Lower leg skin (tissue), 4 donors: ENCODE results near the gene MYH9. TPM values are rescaled to one million over a fixed set of nuclear protein-coding genes. Genes with fewer than 3 reads are reported as not detected.

Experiments
- DNase-seq, 2 donors: peaks; one replicate each; pipeline ENCODE4 v3.0.0-alpha.2; 2019; ENCODE audit warnings: low spot score in 2 of 2
- H3K4me3 ChIP-seq: fragments of 200-600 bp; sonication (generic); 2 replicates; pipeline ENCODE4 v1.5.1; 2017; ENCODE audit warnings: mild to moderate bottlenecking, low read depth; ENCODE audit not compliant: poor library complexity, severe bottlenecking
- POLR2A ChIP-seq, 2 donors: fragments of 450-650 bp; IDR thresholded peaks; one replicate each; pipeline ENCODE4 v1.6.1; 2016 to 2017; ENCODE audit warnings: antibody characterized with exemption in 2 of 2, mild to moderate bottlenecking in 1 of 2, moderate library complexity in 1 of 2
- WGBS, 2 donors: methylation state at CpG; one replicate each; pipeline ENCODE4 v1.1.5; 2018; 5-methylcytosine and 5-hydroxymethylcytosine counted together
- intact Hi-C: fragments of 100-400 bp; cut with DNase I; formaldehyde crosslinking; loops from one replicate; pipeline ENCODE4 v1.15.0; 2023; ENCODE audit warnings: low total_unique reads
- total RNA-seq, 4 donors: library from RNA; depleted of rRNA; stranded (reverse); fragments of >200 nt; gene quantifications; one replicate each; pipeline ENCODE4 v1.1.0, GENCODE V29; 2016
- TF ChIP-seq, protein P1 (sequence below), 3 donors: fragments of 450-650 bp; IDR thresholded peaks; one replicate each; pipeline ENCODE4 v1.5.1; 2016; ENCODE audit warnings: antibody characterized with exemption in 3 of 3, mild to moderate bottlenecking in 3 of 3, moderate library complexity in 2 of 3

MYH9 gene
- total RNA-seq, 4 donors from 2014 or later: 258 to 335 (median 307) TPM

DNA sequence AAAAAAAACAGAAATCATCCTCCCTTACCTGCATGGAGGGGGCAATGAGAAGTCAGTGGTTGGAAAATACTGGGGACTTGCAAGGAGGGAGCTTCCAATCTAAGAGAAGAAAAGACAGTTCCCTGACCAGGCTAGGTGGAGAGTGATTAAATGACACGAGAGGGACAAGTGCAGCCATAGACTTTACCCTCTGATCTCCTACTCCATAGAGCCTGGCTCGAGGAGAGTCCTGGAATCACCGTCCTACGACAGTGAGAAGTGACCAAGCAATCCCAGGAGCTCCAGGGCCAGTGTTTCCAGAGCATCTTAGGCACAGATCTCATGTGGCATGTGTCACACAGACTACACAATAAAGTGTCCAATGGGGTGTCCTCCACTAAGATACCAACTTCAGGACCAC is 25.7 kb downstream of the MYH9 start:
- 75 to 82% methylated on average over 4 of the region's 4 CpGs for WGBS, 2 donors
- DNase-seq: no peak
- TF ChIP-seq POLR2A (IDR thresholded peaks at IDR 0.05): no peak
- TF ChIP-seq, protein P1, sequence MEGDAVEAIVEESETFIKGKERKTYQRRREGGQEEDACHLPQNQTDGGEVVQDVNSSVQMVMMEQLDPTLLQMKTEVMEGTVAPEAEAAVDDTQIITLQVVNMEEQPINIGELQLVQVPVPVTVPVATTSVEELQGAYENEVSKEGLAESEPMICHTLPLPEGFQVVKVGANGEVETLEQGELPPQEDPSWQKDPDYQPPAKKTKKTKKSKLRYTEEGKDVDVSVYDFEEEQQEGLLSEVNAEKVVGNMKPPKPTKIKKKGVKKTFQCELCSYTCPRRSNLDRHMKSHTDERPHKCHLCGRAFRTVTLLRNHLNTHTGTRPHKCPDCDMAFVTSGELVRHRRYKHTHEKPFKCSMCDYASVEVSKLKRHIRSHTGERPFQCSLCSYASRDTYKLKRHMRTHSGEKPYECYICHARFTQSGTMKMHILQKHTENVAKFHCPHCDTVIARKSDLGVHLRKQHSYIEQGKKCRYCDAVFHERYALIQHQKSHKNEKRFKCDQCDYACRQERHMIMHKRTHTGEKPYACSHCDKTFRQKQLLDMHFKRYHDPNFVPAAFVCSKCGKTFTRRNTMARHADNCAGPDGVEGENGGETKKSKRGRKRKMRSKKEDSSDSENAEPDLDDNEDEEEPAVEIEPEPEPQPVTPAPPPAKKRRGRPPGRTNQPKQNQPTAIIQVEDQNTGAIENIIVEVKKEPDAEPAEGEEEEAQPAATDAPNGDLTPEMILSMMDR (IDR thresholded peaks at IDR 0.05): no peak
- H3K4me3 ChIP-seq: no peak overlapping the region
- intact Hi-C loops: no loop called here

DNA sequence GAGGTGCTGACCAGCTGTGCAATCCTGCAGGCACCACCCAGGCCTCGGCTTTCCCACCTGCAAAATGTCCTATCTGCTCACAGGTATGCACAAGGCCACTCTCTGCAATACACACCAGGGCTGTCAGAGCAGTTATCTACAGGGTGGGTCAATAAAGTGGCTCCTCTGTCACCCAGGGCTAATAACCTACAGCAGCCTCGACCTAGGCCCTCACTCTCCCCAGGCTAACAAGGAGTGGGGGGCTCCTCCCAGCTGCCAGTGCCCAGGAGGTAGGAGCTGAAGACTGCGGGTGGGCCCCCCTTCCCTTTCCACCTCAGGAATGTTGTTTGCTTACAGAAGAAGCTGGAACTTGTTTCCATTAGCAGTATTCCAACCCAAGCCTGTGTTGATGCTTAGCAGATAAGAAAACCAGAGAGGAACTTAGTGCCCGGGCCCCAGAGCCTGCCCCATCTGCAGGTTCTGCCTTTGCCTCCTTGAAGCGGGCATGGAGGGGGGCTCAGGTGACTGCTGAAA is 26.8 kb downstream of the MYH9 start:
- DNase-seq: no peak
- WGBS, 2 donors: 20 to 31% methylated on average over 4 to 5 of the region's 5 CpGs
- TF ChIP-seq, protein P1 (IDR thresholded peaks at IDR 0.05): no peak
- TF ChIP-seq POLR2A (IDR thresholded peaks at IDR 0.05): no peak
- H3K4me3 ChIP-seq: no peak overlapping the region
- intact Hi-C loops: no loop called here

DNA sequence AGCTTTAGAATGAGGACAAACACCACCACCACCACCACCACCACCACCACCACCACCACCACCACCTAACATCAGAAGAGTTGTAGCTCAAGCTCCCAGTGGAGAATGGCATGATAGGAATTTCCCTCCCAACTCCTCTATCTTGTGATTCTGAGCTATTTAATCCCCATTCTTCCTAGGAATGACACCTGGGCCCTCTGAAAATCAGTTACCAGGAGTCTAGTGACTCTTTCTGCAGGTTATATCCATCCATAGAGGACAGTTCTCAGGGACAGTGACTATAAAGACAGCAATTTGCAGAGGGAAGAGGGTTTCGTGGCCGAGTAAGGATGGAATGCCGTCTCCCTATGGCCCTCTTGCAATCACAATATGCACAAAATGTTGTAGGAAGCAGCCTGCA is 27.8 kb downstream of the MYH9 start:
- intact Hi-C loops: no loop called here
- H3K4me3 ChIP-seq: no peak overlapping the region
- no peak for DNase-seq
- TF ChIP-seq, protein P1 (IDR thresholded peaks at IDR 0.05): no peak
- no peak for TF ChIP-seq POLR2A (IDR thresholded peaks at IDR 0.05)
- WGBS, 2 donors: 68 to 80% methylated on average over 3 of the region's 3 CpGs

DNA sequence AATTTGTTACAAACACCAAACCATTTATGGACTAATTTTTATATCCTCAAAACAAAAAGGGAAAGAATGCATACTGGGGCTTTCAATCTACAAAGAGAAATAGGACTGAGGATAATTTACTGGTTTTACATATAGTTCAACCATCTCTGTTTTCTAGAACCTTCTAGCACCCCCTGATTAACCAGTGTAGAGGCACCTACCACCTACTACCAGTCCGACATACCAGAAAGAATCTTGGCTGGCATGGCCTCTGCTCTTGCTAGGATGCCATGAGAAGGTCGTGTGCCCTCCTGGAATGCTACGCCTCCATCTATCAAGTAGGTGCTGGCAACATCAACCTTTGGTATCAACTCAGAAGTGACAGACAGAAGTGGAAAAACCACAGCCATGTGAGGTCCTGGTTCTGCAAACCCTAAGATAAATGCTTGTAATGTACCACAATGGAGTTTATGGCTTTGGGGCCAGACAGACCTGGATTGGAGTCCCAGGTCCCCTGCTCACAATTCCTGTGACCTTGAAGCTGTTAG is 28.2 kb downstream of the MYH9 start:
- H3K4me3 ChIP-seq: no peak overlapping the region
- no peak for TF ChIP-seq POLR2A (IDR thresholded peaks at IDR 0.05)
- TF ChIP-seq, protein P1 (IDR thresholded peaks at IDR 0.05): no peak
- no peak for DNase-seq
- WGBS, 2 donors: 66 to 73% methylated on average over 3 of the region's 3 CpGs
- intact Hi-C loops: no loop called here

DNA sequence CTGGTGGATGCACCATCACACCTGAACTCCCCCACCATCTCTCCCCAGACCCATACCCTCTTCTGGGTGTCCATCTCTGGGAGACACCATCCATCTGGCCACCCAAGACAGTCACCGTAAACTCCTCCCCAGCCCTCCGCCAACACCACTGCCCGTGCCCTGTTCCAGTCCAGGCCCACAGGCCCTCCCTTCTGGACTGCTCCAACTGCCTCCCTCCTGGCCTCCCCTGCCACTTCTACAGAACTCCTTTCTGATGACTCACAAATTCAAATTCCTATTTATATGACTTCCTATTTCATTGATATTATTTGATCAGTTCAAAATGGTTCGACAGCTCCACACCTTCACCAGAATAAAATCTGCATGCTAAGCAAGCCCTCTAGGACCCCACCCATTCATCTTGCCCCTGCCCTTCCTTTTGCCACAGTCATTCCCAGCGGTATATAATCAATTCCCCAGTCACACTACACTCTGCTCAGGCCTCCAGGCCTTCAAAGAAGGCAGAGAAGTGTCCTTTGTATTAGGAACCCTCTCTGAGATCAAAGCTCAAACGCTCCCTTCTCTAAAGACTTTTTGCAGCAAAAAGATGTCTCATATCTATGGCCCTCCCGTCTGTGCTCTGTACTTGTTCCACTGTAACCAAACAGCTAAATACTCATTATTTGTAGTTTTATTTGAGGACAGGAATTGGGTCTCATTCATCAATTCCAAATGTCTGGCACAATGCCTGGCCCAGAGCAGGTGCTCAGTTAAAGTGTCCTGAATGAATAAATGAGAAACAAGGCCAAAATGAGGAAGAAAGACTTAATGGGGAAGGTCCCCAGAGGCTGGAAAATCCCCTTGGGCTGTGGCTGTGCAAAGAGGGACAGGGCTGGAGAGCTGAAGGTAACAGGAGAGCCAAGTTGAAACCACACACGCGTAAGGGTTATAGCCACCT is 29.0 kb downstream of the MYH9 start:
- no peak overlapping the region for H3K4me3 ChIP-seq
- intact Hi-C loops: no loop called here
- TF ChIP-seq, protein P1 (IDR thresholded peaks at IDR 0.05): no peak
- no peak for TF ChIP-seq POLR2A (IDR thresholded peaks at IDR 0.05)
- DNase-seq: no peak
- 58 to 65% methylated on average over 9 of the region's 9 CpGs for WGBS, 2 donors
